ENCODE results near the gene FXYD6. TPM values are rescaled to one million over a fixed set of nuclear protein-coding genes. Genes with fewer than 3 reads are reported as not detected.

Gene FXYD6
- total RNA-seq, 1 donor, result not detected

DNA sequence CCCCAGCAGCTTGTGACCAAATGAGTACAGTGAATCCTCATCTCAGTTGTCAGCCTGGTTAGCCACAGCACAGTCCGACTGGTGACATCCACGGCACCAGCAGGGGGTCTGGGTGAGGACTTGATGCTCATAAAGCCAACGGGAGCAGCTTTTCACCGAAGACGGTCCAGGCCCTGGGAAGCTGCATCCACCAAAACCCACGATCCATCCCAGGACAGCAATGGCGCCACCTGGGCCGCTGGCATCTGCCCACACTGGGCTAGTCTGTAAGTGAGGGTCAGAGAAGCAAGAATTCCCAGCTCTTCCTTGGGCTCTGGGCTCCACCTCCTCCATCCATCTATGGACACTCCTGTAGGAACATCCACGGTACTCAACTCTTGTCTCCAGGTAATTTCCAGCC, 25.1 kb upstream of the FXYD6 start:
- TF ChIP-seq, protein P1, sequence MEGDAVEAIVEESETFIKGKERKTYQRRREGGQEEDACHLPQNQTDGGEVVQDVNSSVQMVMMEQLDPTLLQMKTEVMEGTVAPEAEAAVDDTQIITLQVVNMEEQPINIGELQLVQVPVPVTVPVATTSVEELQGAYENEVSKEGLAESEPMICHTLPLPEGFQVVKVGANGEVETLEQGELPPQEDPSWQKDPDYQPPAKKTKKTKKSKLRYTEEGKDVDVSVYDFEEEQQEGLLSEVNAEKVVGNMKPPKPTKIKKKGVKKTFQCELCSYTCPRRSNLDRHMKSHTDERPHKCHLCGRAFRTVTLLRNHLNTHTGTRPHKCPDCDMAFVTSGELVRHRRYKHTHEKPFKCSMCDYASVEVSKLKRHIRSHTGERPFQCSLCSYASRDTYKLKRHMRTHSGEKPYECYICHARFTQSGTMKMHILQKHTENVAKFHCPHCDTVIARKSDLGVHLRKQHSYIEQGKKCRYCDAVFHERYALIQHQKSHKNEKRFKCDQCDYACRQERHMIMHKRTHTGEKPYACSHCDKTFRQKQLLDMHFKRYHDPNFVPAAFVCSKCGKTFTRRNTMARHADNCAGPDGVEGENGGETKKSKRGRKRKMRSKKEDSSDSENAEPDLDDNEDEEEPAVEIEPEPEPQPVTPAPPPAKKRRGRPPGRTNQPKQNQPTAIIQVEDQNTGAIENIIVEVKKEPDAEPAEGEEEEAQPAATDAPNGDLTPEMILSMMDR (IDR thresholded peaks at IDR 0.05; ENCODE audit: insufficient read depth, low read depth, low read length), result no peak
- no peak for DNase-seq (ENCODE audit: low read depth)
- H3K4me3 ChIP-seq (ENCODE audit: low read depth, low read length), result no peak overlapping the region

DNA sequence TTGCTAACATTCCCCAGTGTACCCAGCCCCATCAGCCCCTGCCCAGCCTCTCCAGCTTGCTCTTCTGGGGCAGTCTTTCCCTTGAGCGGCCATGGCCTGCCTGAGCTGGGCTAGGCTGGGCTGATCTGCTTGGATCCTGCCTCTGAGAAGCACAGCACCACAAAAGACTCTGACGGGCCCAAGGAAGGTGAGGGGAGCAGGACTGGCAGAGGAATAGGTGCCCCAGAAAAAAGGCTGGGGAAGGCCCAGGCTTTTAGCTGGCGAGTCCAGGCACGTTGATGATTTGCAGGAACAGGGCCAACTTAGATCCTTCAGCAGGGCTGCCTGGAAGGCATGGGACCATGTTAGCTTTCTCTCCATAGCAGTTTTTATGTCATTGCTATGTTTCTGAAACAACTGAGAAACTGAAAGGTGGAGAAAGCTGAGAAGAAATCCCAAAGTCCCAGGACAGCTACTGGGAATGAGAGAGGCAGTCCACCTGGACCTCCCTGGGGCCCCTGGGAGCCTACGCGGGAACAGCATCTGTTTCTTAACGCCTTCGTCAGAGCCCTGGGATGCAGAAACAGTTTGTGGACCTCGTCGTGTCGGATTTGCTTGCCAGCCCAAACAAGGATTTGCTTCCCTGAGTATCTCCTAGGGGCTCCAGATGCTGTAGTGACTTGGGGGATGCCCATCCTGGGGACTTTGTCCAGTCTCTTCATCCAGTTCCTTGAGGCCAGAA, 24.4 kb upstream of the FXYD6 start:
- TF ChIP-seq, protein P1 (IDR thresholded peaks at IDR 0.05; ENCODE audit: insufficient read depth, low read depth, low read length), result no peak
- H3K4me3 ChIP-seq (ENCODE audit: low read depth, low read length), result no peak overlapping the region

DNA sequence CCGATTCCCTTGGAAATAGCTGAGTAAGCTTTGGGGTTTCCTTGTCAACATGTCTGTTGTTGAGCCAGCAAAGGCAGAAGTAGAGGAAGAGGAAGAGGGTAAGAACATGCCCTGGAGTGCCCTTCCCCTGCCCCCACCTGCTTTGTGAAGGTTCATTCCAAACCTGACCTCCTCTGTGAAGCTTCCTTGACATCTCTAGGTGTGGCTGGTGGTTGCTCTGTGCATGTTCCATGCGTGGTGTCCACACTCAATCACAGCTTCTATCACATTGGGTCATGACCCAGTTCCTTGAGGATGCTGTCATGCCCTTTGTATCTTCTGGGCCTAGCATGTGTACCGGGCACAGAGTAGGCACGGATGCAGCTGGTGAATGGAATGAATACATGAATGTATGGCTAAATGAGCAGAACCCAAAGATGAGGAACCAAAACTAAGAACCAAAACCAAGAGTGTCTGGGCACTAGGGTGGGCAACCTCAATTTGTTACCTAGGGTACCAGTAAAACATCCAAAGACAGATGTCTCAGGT, 23.7 kb upstream of the FXYD6 start:
- TF ChIP-seq, protein P1 (IDR thresholded peaks at IDR 0.05; ENCODE audit: insufficient read depth, low read depth, low read length), result no peak
- no peak for DNase-seq (ENCODE audit: low read depth)

More for the DNA sequence above, 24.4 kb upstream of the FXYD6 start:
- no peak for DNase-seq (ENCODE audit: low read depth)

GRCh38 chr11:117898059-117898458, 21.6 kb upstream of the FXYD6 start:
- DNase-seq (ENCODE audit: low read depth), result no peak
- TF ChIP-seq, protein P1 (IDR thresholded peaks at IDR 0.05; ENCODE audit: insufficient read depth, low read depth, low read length), result no peak
- H3K4me3 ChIP-seq (ENCODE audit: low read depth, low read length), result no peak overlapping the region

More for the DNA sequence above, 23.7 kb upstream of the FXYD6 start:
- no peak overlapping the region for H3K4me3 ChIP-seq (ENCODE audit: low read depth, low read length)

- TF ChIP-seq, protein P1 (IDR thresholded peaks at IDR 0.05; ENCODE audit: insufficient read depth, low read depth, low read length), result no peak
- no peak for DNase-seq (ENCODE audit: low read depth)
Observed at GRCh38 chr11:117892651-117893050, 16.2 kb upstream of the FXYD6 start.

GRCh38 chr11:117891362-117891761, 14.9 kb upstream of the FXYD6 start:
- no peak overlapping the region for H3K4me3 ChIP-seq (ENCODE audit: low read depth, low read length)
- no peak for DNase-seq (ENCODE audit: low read depth)
- TF ChIP-seq, protein P1 (IDR thresholded peaks at IDR 0.05; ENCODE audit: insufficient read depth, low read depth, low read length), result no peak

More at GRCh38 chr11:117892651-117893050, 16.2 kb upstream of the FXYD6 start:
- H3K4me3 ChIP-seq (ENCODE audit: low read depth, low read length), result no peak overlapping the region
